Measurements from ENCODE around the gene SLCO3A1.

SLCO3A1 gene

GRCh38 chr15:91853511-91853947, at the start of gene SLCO3A1:
Gene SLCO3A1 (plus strand): TSS chr15:91853708.
- DNase-seq (ENCODE audit: low read depth in 2 of 2), result peak in 1 of 2 donors; percentile 50

GRCh38 chr15:91807122-91807521, 46.4 kb upstream of the SLCO3A1 start:
- DNase-seq (ENCODE audit: low read depth in 2 of 2), result no peak

DNA sequence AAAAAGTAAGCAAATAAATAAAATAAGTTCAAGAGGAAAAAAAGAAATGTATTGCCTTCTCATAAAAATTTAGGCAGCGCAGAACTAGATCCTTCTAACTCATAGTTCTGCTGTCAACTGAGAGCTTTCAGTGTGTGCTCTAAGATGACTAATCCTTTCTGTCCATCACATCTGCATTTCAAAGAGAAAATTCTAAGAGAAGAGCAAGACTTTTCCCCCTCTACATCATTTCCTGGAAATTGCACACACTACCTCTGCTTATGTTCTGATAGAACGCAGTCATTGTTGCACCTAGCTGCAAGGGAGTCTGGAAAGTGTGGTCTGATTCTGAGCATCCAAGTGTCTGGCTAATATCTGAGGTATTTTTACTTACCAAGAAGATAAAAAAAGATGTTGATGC, 39.6 kb upstream of the SLCO3A1 start:
- DNase-seq (ENCODE audit: low read depth in 2 of 2), result no peak

GRCh38 chr15:91816942-91817341, 36.6 kb upstream of the SLCO3A1 start:
- no peak for DNase-seq (ENCODE audit: low read depth in 2 of 2)

- no peak for DNase-seq (ENCODE audit: low read depth in 2 of 2)
Observed at GRCh38 chr15:91821458-91821857, 32.0 kb upstream of the SLCO3A1 start.

DNA sequence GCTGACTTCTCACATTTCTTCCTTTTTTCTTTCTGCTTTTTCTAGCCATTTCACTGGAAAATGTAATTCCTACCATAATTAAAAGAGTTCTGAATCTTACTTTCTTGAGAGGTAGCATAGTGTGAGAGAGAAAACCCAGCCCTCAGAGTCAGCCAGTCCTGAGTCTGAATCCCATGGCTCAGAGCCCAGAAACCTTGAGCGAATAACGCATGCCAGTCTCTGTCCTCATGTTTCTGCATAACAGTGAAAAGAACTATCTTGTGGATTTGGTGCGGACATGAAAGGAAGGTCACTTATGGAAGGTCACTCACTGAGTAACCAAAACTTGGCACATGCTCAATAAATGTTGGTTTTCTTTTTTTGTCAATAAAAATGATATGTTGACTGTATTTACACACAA, 29.3 kb upstream of the SLCO3A1 start:
- DNase-seq (ENCODE audit: low read depth in 2 of 2), result no peak

DNA sequence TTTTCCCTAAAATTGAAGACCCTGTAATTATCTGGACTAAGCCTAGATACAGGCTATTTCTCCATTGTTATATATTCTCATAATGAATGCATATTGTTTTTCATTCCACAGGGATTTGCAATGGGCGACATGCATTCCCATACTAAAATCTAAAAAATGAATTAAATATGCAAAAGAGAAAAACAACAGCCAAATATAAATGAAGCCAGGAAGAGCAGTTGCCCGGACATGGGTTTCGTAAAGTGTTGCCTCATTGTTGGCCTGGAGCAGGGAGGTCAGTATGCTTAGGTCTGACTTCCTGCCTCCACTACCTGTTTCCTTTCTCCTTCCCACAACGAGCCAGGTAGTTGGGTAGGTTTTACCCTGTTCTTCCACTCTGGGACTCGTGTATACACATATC, 27.1 kb upstream of the SLCO3A1 start:
- no peak for DNase-seq (ENCODE audit: low read depth in 2 of 2)

DNA sequence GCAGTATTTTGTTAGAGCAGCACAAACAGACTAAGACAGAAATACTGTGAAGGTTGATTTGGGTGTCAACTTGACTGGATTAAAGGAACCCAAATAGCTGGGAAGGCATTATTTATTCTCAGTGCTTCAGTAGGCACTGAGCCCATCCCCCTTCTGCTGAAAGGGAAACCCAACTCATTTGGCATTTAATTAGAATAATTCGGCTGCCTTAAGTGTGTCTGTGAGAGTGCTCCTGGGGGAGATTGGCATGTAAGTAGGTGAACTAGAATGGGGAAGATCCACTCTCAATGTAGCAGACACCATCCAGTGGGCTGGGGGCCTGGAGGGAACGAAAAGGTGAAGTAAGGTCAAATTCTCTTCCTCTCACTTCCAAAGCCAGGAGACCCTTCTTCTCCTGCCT, 20.5 kb upstream of the SLCO3A1 start:
- no peak for DNase-seq (ENCODE audit: low read depth in 2 of 2)

GRCh38 chr15:91839867-91840266, 13.6 kb upstream of the SLCO3A1 start:
- DNase-seq (ENCODE audit: low read depth in 2 of 2), result no peak

DNA sequence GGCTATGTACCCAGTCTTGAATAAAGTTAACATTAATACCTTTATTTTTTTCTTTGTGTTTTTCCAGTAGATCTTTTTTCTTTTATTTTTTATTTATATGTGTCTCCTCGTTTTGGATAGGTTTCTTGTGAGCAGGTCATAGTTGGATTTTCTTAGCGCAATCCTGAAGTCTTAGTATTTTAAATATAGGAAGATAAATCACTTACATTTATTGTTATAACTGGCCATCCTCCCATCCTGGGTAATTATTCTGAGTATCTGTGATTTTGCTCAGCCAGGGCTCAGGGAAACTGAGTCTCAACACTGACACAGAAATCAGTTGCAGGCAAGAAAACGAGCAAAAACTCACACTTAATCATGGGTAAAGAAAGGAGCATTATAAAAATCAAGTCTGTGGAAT, 11.6 kb upstream of the SLCO3A1 start:
- no peak for DNase-seq (ENCODE audit: low read depth in 2 of 2)

- no peak for DNase-seq (ENCODE audit: low read depth in 2 of 2)
Observed at GRCh38 chr15:91844341-91844740, 9.2 kb upstream of the SLCO3A1 start.

DNA sequence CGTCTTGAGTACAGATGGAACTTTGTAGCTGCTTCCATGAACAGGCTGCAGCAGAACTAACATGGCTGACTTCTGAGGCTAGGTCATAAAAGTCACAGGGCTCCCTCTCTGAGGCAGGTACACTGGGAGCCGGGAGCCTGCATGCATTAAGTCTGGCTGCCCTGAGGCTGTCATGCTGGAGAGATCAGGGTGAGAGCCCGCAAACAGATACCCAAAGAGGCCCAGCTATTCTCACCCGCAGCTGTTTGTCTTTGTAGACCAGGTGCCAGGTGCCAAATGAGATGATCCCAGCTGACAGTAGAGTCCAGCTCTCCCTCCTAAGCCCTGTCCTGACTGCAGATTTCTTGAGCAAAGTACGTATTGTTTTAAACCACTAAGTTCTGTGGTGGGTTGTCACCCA, 8.6 kb upstream of the SLCO3A1 start:
- DNase-seq (ENCODE audit: low read depth in 2 of 2), result no peak

- DNase-seq (ENCODE audit: low read depth in 2 of 2), result no peak
Observed at GRCh38 chr15:91845720-91846119, 7.8 kb upstream of the SLCO3A1 start.

GRCh38 chr15:91849180-91849579, 4.3 kb upstream of the SLCO3A1 start:
- no peak for DNase-seq (ENCODE audit: low read depth in 2 of 2)

GRCh38 chr15:91849749-91850161, 3.8 kb upstream of the SLCO3A1 start:
- DNase-seq (ENCODE audit: low read depth in 2 of 2), result no peak

GRCh38 chr15:91852741-91853510, 582 bp upstream of the SLCO3A1 start:
- peak in 1 of 2 donors; percentile 68 for DNase-seq (ENCODE audit: low read depth in 2 of 2)

- DNase-seq (ENCODE audit: low read depth in 2 of 2), result no peak
Observed at GRCh38 chr15:91853948-91854638, 585 bp downstream of the SLCO3A1 start.

DNA sequence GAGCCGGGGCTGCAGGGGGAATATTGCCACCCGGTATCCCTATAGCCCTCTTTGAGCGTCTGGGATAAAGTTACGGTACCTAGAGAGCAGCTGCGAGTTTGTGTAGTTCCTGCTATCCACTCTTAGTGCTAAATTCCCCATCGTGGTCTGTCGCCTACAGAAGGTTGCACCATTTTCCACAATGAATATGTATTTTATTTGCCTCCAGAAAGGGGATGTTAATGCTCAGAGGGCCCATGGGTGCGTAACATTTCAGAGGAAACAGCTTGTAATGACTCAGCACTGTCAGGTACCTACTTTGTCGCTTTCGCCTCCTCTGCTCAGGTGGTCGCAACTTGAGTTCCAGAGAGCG, 1.1 kb downstream of the SLCO3A1 start:
- no peak for DNase-seq (ENCODE audit: low read depth in 2 of 2)

- DNase-seq (ENCODE audit: low read depth in 2 of 2), result no peak
Observed at GRCh38 chr15:91855241-91855640, 1.7 kb downstream of the SLCO3A1 start.

DNA sequence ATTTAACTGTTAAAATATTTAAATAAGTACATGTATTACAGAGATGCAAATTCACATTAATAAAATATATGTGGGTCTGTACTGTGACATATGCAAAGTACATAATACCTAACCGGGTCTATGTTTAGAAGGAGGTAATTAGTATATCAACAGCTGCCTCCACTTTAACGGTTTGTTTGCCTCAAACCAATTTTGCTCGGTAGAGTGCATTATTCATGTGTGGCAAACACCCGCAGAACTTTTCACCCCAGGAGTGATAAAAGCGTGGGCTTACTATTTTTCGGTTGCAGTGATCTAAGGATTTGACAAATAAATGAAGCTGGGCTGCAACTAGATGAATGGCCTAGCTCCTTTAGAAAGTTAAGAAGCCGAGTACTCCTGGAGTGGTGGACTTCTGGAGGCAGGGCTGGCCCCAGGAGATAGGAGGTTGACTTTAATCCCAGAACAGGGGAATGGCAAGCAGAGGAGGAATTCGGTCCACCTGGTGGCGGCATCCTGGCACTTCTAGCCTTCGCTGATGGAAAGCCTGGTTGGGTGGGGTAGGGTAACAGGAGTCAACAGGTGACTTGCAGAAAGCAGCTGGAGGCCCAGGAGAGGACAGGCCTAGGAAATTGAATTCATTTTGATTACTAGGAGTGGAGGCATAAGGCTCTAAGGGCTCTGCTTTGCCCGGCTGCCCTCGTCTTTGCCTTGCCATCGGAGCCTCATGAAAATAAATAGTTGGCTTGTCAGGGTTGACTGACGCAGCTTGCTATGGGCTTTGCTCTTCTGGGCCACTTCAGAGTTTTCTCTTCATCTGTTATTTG, 2.4 kb downstream of the SLCO3A1 start:
- no peak for DNase-seq (ENCODE audit: low read depth in 2 of 2)

DNA sequence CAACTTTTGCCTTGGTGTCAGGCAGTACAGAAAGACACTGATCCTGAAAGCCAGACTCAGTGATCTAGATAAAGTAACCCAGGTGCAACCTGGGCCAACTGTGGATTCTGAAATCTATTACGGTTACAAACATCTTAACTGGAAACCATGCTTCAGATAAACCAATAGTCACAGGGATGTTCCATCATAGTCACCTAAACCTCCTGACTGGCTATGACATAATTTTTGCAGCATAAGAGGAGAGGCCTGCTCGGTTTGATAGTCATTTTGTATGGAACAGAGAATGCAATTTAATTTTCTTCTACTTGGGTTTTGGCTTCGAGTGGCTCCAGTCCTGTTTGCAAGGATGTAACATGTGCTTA, 3.7 kb downstream of the SLCO3A1 start:
- DNase-seq (ENCODE audit: low read depth in 2 of 2), result no peak

DNA sequence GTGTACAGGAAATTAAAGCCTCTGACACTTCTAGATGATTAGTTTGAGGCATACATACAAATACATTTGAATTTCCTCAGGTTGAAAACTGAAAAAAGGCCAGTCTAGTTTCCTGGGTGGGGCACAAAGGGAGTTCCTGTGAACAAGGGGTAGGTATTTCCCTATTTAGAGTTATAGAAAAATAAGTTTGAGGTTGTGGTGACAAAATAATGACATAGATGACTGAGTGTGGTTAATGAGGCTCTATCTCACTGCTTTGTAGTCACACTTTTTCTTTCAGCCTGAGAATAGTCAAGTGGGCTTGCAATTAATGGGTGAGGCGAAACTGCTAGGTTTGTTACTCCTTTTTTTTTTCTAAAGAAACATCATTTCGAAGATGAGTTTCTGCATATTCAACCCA, 4.3 kb downstream of the SLCO3A1 start:
- DNase-seq (ENCODE audit: low read depth in 2 of 2), result no peak

DNA sequence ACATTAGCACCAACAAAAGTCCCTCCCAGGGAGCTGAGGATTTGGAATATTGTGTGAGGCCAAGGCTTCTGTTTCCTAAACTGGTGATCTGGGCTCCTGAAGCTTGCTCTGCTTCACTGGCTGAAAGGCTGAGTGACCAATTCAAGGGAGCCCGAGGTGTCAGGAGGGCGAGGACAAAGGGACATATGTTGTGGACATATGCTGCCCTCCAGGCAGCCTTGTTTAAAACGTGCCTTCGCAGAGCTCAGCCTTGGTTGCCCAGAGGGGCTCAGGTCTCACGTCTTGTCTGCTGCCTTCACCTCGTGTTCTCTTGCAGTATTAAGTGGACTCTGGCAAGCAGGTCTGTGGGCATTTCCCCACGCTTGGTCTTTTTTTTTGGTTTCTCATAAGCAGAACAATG, 7.0 kb downstream of the SLCO3A1 start:
- DNase-seq (ENCODE audit: low read depth in 2 of 2), result no peak
